Ovary (tissue), 9 donors: Measurements from ENCODE around the gene NLN. TPM values are rescaled to one million over a fixed set of nuclear protein-coding genes. Genes with fewer than 3 reads are reported as not detected.
"Not testable (repeated sequence)": the region's sequence is repeated elsewhere in the genome, so short reads cannot be mapped to it uniquely, and the experiment has no call there.

ENCODE experiments used
- DNase-seq, 5 donors: peaks; one replicate each; pipeline ENCODE4 v3.0.0-alpha.2; 2019 to 2020
- H3K27ac ChIP-seq, 2 donors: fragments of 200-600 bp; one replicate each; pipeline versions ENCODE4 v1.5.1 to v1.8.0; 2019 to 2022
- H3K27me3 ChIP-seq: fragments of 200-600 bp; one replicate; pipeline ENCODE4 v1.8.0; 2022
- H3K36me3 ChIP-seq: fragments of 200-600 bp; sonication (generic); one replicate; pipeline ENCODE4 v1.5.1; 2019
- H3K4me1 ChIP-seq: one replicate; pipeline ENCODE4 v1.8.1; 2013; ENCODE audit warnings: mild to moderate bottlenecking, moderate library complexity; ENCODE audit not compliant: insufficient read depth
- H3K4me3 ChIP-seq: fragments of 200-600 bp; sonication (generic); one replicate; pipeline ENCODE4 v1.5.1; 2017
- H3K9me3 ChIP-seq, 2 donors: fragments of 200-600 bp in 1 of 2; sonication (generic) in 1 of 2; one replicate each; pipeline versions ENCODE4 v1.5.1 to v1.8.1; 2013 to 2019; ENCODE audit warnings: mild to moderate bottlenecking in 1 of 2, moderate library complexity in 1 of 2
- EP300 ChIP-seq: sonication (generic); formaldehyde crosslinking; IDR thresholded peaks from one replicate; pipeline ENCODE4 v1.6.1; 2017; ENCODE audit warnings: antibody characterized with exemption
- POLR2A ChIP-seq: fragments of 450-650 bp; IDR thresholded peaks from one replicate; pipeline ENCODE4 v1.6.1; 2017; ENCODE audit warnings: antibody characterized with exemption, mild to moderate bottlenecking, moderate library complexity
- WGBS, 3 donors: extraction: QIAGEN DNeasy Blood & Tissue Kit in 1 of 3; methylation state at CpG; one replicate each; pipeline versions ENCODE4 v1.1.5 to v1.1.7; 2013 to 2017; 5-methylcytosine and 5-hydroxymethylcytosine counted together
- intact Hi-C, 4 donors: fragments of 100-400 bp; cut with DNase I; formaldehyde crosslinking; loops; one replicate each; pipeline versions ENCODE4 v1.11.0 to v1.15.1; 2022 to 2023
- polyA plus RNA-seq, 2 donors: library from polyadenylated mRNA; stranded (reverse); fragments of 200-250 nt in 1 of 2; fragments of 350-450 nt in 1 of 2; fragmentation: Illumina TruSeq in 1 of 2; extraction: RNeasy Lipid Tissue Mini Kit (QIAGEN cat#74804) in 1 of 2; gene quantifications; one replicate each; pipeline ENCODE4 v1.2.3, GENCODE V29; 2013 to 2014
- total RNA-seq, 7 donors: library from RNA; depleted of rRNA in 2 of 7; stranded (reverse); fragments of >200 nt in 2 of 7; fragmentation: NEBNext Ultra II Directional in 3 of 7; extraction: Animal tissue kit (Norgen Biotek cat#: 25700) in 3 of 7; gene quantifications; one replicate each; pipeline versions ENCODE4 v1.1.0 to v1.2.4, GENCODE V29; 2016 to 2023
- TF ChIP-seq, protein P1 (sequence below), 3 donors: fragments of 450-650 bp in 2 of 3; fragments of 200-600 bp in 1 of 3; IDR thresholded peaks; one replicate each; pipeline versions ENCODE4 v1.5.1 to v1.8.0; 2016 to 2022; ENCODE audit warnings: antibody characterized with exemption in 3 of 3, mild to moderate bottlenecking in 1 of 3
- donor health status: DM: no; HTN: no; CAD: no; lungs with moderate emphysema.
- donor health status: DM: no; HTN: no; CAD: no.
- donor health status: Bipolar disorder and iron deficiency.
- donor health status: DM: yes; HTN: yes; CAD: no.
- donor health status: DM: no; HTN: no; CAD: no.
- donor health status: DM: yes; HTN: yes; CAD: no.

The NLN gene
- total and polyA plus RNA-seq, 9 donors = 2.3 to 16.3 (median 8.2) TPM

DNA sequence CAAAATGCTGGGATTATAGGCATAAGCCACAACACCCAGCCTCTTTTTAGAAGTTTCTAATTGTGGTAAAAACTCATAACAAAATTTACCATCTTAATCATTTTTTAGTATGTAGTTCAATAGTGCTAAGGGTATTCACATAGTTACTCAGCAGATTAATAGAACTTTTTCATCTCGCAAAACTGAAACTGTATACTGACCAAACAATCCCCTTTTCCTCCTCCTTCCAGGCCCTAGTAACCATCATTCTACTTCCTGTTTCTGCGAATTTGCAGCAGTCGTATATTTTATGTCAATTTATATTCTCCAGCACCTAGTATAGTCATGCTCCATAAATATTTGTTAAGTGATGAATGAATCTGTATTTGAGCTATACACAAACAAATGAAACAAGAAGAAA lies 118.1 kb downstream of the NLN start:
- Histone ChIP-seq H3K9me3 (no peaks in the 10 kb centered on the region), H3K4me1 (no peaks in the 10 kb centered on the region), H3K36me3 (no peaks in the 10 kb centered on the region), H3K27ac (no peak overlapping the region), H3K27me3 (no peaks in the 10 kb centered on the region), H3K4me3 (no peak overlapping the region)
- TF ChIP-seq EP300 (no peak), POLR2A (no peak)
- TF ChIP-seq, protein P1, sequence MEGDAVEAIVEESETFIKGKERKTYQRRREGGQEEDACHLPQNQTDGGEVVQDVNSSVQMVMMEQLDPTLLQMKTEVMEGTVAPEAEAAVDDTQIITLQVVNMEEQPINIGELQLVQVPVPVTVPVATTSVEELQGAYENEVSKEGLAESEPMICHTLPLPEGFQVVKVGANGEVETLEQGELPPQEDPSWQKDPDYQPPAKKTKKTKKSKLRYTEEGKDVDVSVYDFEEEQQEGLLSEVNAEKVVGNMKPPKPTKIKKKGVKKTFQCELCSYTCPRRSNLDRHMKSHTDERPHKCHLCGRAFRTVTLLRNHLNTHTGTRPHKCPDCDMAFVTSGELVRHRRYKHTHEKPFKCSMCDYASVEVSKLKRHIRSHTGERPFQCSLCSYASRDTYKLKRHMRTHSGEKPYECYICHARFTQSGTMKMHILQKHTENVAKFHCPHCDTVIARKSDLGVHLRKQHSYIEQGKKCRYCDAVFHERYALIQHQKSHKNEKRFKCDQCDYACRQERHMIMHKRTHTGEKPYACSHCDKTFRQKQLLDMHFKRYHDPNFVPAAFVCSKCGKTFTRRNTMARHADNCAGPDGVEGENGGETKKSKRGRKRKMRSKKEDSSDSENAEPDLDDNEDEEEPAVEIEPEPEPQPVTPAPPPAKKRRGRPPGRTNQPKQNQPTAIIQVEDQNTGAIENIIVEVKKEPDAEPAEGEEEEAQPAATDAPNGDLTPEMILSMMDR (IDR thresholded peaks at IDR 0.05) = no peak
- no peak for DNase-seq
- intact Hi-C loops = no loop called here
- 78 to 83% (median 79%) methylated on average over 3 of the region's 3 CpGs for WGBS, 3 donors

DNA sequence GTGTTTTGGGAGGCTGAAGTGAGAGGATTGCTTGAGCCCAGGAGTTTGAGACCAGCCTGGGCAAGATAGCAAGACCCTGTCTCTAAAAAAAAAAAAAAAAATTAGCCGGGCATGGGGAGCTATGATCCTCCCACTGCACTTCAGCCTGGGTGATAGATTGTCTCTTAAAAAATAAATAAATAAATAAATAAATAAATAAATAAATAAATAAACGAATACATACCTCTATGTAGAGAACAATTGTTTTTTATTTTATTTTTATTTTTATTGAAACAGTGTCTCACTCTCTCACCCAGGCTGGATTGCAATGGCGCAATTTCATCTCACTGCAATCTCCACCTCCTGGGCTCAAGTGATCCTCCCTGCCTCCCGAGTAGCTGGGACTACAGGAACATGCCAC lies 122.8 kb downstream of the NLN start:
- DNase-seq, H3K36me3 ChIP-seq: not testable (repeated sequence)

DNA sequence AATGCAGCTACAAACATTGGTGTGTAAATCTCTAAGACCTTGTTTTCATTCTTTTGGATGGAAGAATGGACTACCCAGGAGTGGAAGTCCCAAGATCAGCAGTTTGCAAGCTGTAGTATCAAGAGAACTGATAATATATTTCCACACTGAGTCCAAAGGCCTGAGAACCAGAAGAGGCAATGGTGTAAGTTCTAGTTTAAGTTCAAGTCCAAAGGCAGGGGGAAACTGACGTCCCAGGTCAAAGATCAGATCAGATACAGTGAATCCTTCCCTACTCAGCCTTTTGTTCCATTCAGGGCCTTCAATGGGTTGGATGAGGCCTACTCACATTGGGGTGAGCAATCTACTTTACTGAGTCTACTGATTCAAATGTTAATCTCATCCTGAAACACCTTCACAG lies 124.1 kb downstream of the NLN start:
- DNase-seq = no peak
- Histone ChIP-seq H3K4me1 (no peaks in the 10 kb centered on the region), H3K27ac (no peak overlapping the region), H3K36me3 (no peaks in the 10 kb centered on the region), H3K9me3 (no peaks in the 10 kb centered on the region), H3K4me3 (no peak overlapping the region), H3K27me3 (no peaks in the 10 kb centered on the region)
- TF ChIP-seq POLR2A (no peak), EP300 (no peak)
- TF ChIP-seq, protein P1 (IDR thresholded peaks at IDR 0.05) = no peak
- WGBS, 3 donors = 82 to 86% (median 82%) methylated on average over 1 of the region's 1 CpG
- intact Hi-C loops = no loop called here

More for the DNA sequence above, 122.8 kb downstream of the NLN start:
- H3K9me3 ChIP-seq, H3K4me1 ChIP-seq, H3K27me3 ChIP-seq, H3K27ac ChIP-seq, H3K4me3 ChIP-seq, intact Hi-C loops: not testable (repeated sequence)
- WGBS, 3 donors = 88 to 92% (median 89%) methylated on average over 4 of the region's 4 CpGs

DNA sequence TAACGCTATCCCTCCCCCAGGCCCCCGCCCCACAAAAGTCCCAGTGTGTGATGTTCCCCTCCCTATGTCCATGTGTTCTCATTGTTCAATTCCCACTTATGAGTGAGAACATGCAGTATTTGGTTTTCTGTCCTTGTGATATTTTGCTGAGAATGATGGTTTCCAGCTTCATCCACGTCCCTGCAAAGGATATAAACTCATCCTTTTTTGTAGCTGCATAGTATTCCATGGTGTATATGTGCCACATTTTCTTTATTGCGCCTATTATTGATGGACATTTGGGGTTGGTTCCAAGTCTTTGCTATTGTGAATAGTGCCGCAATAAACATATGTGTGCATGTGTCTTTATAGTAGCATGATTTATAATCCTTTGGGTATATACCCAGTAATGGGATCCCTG lies 125.0 kb downstream of the NLN start:
- H3K4me1 ChIP-seq, DNase-seq, H3K9me3 ChIP-seq, H3K4me3 ChIP-seq, intact Hi-C loops, H3K27ac ChIP-seq, H3K27me3 ChIP-seq, H3K36me3 ChIP-seq: not testable (repeated sequence)
- WGBS, 3 donors = 94 to 95% (median 95%) methylated on average over 5 of the region's 5 CpGs

DNA sequence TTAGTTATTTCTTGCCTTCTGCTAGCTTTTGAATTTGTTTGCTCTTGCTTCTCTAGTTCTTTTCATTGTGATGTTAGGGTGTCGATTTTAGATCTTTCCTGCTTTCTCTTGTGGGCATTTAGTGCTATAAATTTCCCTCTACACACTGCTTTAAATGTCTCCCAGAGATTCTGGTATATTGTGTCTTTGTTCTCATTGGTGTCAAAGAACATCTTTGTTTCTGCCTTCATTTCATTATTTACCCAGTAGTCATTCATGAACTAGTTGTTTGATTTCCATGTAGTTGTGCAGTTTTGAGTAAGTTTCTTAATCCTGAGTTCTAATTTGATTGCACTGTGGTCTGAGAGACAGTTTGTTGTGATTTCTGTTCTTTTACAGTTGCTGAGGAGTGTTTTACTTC lies 127.9 kb downstream of the NLN start:
- H3K27me3 ChIP-seq, H3K4me3 ChIP-seq, intact Hi-C loops, H3K27ac ChIP-seq, DNase-seq, H3K36me3 ChIP-seq, H3K4me1 ChIP-seq, H3K9me3 ChIP-seq: not testable (repeated sequence)
- 74 to 82% (median 79%) methylated on average over 1 of the region's 1 CpG for WGBS, 3 donors

DNA sequence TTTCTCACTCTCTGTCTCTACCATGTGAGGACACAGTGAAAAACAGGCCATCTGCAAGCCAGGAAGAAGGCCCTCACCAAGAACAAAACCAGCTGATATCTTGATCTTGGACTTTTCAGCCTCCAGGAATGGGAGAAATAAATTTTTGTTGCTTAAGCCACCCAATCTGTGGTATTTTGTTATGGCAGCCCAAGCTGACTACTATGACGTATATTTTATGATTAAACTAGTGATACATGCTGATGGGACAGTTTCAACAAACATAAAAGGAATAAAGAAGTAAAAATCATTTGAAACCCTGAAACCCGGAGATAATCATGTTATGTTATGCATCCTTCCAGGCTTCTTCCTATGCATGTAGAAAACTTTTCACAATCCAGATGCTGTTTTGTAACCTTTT lies 132.9 kb downstream of the NLN start:
- Histone ChIP-seq H3K36me3 (no peaks in the 10 kb centered on the region), H3K27ac (no peak overlapping the region), H3K4me1 (no peaks in the 10 kb centered on the region), H3K27me3 (no peaks in the 10 kb centered on the region), H3K9me3 (no peaks in the 10 kb centered on the region), H3K4me3 (no peak overlapping the region)
- intact Hi-C loops = no loop called here
- TF ChIP-seq, protein P1 (IDR thresholded peaks at IDR 0.05) = no peak
- no peak for TF ChIP-seq EP300
- TF ChIP-seq POLR2A = no peak
- 60 to 78% (median 72%) methylated on average over 2 of the region's 2 CpGs for WGBS, 3 donors
- no peak for DNase-seq
